ENCODE measurements around the gene ATP2B3.

ATP2B3 gene

DNA sequence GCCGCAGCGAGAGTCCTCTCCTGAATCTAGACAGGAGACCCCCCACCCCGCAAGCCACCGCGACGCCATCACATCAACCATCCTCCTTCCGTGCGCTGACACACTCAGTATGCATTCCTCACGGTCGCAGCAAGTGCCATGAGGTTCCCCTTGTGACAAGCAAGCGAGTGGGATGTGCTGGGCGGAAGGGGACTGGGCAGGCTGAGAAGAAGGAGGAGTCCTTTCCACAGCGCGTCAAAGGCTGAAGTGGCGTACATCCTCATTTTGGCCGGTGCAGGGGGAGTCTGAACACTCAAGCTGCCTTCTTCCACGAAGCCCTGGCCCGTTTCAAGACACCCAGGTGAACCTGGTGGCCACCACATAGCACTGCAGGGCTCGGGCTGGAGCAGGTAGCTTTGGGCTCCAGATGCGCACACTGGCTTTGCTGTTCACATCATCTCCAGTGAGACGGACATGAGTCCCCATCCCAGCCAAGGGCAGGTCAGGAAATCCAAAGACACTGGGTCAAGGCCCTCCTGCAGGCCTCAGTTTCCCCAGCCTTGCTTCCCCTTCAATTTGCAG, 51.1 kb downstream of the ATP2B3 start:
- no peak for DNase-seq (ENCODE audit: low read depth in 3 of 3)

DNA sequence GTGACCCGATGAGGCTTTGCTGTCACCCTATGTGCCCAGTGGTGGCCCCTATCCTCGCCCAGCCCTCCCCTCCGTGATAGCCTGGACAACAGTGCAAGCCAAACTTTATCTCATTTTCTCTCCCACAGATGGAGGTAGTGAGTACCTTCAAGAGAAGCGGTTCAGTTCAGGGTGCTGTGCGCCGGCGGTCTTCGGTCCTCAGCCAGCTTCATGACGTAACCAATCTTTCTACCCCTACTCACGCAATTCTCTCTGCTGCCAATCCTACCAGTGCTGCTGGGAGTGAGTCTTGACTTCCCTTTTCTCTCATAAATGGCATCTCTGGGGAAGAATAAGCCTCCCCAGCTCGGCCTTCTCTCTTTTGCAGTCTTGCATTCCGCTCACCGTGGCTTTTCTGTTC, 52.0 kb downstream of the ATP2B3 start:
- DNase-seq (ENCODE audit: low read depth in 3 of 3): no peak

DNA sequence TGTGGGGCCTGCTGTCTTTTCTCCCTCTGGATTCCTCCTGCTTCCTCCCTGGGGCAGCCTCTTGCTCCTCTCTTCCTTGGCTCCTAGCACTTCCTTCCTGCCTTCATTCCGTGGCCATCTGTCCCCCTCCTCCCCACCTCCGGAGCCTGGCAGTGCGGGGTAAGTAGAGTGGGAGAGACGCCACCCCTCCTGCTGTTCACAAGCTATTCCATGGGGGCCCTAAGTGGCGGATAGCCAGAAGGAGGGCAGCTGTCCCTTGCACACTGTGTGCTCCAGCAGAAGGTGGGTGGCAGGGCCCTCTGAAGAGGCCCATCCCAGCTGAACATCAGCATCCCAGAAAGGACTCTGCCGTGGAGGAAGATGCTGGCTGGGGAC, 54.1 kb downstream of the ATP2B3 start:
- no peak for DNase-seq (ENCODE audit: low read depth in 3 of 3)

DNA sequence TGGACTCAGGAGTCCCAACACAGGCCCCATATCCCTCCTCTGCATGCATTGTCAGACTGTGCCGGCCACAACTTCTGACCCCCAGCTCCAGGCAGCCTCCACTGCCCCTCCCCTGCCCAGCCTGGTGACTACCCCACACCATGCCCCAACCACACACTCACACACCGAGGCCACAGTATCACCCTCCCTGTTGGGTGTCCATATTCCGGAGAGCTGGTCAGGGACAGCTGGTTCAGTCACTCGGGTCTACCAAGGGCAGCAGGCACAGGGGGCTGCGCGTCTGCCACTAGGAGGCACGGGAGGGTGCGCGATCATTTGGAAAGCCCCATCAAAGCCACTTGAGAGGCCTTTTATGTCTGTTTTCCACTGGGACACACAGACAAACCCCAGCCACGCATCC, 55.2 kb downstream of the ATP2B3 start:
- DNase-seq (ENCODE audit: low read depth in 3 of 3): no peak

DNA sequence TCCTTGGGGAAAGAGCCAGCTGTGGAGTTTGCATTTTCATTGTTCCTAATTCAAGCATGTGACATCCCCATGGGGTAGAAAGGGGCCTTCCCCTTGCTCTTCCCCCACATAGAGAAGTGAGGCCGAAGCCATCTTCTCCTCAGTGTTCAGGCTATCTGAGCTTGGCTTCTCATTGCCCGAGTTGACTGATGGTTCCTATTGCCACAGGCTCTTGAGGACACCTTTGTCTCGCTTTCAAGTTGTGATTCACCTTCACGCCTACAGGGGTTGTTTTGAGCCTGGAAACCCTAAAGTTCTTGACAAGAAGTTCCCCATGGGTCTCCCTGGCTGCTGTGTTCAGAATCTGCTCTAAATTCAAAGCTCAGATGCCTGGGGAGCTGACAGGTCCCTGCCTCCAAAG, 56.5 kb downstream of the ATP2B3 start:
- DNase-seq (ENCODE audit: low read depth in 3 of 3): no peak

DNA sequence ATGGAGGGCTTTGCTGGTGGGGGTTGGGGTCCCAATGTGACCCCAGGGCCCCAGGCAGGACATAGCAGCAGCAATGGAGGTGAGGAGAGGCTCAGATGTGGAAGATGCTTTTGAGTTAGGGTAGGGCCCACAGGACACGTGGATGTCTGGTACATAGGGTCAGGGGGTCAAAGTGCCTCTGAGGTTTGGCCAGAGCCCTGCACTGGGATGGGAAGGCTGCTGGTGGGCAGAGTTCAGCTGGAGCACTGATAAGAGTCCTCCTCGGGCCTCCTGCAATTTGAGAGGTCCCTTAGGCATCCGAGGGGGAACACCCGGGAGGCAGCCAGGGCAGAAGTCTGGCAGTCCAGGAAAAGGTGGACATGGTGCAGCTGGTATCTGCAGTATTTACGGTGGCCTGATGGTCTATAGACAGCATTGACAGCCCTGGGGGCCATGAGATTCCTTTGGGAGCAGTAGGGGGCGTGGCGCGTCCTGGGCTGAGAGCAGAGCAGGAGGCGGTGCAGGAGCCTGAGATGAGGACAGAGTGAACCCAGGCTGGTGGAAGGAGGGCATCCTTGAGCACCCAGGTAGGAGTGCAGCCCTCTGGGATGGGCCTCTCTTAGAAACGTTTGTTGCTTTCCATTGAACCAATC, 58.9 kb downstream of the ATP2B3 start:
- no peak for DNase-seq (ENCODE audit: low read depth in 3 of 3)

DNA sequence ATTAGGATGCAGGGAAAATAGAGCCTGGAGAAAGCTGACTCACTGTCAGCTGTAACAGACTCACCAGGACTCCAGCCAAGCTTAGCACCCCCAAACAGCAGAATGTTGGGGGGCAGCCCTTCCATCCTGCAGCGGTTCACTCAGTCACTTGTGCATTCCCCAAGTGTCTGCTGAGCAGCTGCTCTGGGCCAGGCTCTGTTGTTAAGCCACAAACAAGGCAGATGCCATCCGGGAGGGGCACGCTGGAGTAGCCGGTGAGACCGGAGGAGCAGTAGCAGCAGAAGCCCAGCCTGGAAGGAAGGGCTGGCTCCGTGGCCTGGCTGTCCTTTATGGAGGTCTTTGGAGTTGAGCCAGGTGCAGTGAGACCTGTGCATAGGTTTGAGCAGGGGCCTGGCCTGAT, 59.5 kb downstream of the ATP2B3 start:
- DNase-seq (ENCODE audit: low read depth in 3 of 3): no peak

DNA sequence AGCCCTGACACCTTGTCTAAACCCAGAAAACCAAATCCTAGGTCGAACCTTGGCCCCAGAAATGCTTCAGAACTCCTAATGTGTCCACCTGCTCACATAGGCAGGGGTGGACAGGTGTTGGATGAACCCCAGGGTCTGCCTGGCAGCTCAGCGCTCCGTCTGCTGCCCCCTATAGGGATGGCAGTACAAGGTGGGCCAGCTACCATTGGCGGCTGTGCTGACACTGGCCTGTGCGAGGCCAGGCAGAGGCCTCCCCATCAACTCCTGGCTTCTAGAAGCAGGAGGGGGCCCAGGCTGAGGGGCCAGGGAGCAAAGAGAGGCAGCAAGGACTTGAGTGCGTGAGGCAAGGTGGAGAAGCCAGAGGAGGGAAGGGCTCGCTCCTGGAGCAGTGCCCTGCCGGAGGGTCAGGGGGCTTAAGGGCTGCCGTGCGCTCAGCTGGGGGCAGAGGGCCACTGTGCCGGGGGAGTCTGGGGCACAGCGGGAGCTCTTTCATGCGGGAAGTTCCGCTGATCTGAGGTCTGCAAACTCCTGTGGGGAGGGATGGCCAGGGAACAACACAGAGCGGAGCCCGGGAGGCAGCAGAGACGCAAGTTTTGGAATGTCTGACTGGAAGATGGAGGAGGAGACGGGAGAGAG, 60.9 kb downstream of the ATP2B3 start:
- DNase-seq (ENCODE audit: low read depth in 3 of 3): no peak

DNA sequence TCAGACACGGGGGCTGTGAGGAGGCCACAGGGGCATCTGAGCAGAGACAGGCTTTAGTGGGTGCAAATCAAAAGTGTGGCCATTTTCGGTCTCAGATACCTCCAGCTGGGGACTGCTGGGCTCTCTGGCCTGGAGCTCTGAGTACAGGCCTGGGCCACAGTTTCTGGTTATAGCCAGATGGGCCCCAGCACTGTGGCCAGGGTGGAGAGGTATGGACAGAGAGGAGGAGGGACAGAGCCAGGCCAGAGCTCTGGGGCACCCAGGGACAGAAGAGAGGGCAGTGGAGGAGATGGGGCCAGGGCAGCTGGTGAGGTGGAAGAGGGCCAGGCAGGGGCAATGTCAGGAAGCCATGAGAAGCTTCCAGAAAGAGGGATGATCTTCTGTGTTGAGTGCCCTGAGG, 61.4 kb downstream of the ATP2B3 start:
- DNase-seq (ENCODE audit: low read depth in 3 of 3): no peak

DNA sequence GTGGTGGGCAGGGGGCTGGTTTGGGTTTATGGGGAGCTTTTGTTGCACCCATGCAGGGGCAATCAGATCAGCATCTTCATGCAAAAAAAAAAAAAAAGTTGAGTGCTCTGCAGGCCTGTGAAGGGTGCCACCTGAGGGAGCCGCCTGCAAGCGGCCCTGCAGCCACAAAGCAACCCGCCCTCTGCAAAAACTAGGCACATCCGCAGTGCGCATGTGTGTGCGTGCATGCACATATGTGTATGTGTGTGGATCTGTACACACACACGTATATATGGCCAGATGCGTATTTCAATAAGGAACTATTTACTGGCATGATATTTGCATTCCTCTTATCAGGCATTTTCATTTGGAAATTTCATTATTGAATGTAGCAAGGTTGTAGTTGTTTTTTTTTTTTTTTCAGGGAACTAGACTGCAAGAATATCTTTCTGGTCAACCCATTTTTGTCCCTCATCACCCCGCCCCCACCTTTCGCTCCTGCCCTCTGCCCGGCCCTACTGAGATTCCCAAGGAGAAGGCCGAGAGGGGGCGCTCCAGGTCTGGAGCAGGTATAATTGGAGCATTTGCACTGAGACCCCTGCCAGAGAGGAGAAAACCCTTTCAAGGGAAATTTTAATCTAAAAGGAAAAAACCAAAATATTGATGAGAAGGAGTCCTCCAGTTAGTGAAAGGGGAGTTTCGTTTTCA, 63.4 kb downstream of the ATP2B3 start:
- DNase-seq (ENCODE audit: low read depth in 3 of 3): no peak

DNA sequence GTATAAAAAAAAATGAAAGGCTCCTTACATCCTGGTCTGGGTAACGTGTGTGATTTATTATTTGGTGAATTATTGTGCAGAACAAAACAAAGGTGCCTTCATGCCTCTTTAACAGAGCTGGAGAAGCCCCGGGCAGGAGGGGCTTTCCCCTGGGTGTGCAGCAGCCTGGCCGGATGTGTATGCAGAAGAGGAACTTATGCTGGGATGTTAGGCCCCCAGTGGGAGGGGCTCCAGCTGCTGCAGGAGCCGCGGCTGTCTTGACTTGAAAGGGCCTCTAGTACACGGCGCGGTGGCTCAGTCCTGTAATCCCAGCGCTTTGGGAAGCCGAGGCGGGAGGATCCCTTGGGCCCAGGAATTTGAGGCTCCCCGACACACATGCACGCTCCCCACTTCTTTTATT, 65.5 kb downstream of the ATP2B3 start:
- DNase-seq (ENCODE audit: low read depth in 3 of 3): peak; percentile 38 to 65 (median 43)

DNA sequence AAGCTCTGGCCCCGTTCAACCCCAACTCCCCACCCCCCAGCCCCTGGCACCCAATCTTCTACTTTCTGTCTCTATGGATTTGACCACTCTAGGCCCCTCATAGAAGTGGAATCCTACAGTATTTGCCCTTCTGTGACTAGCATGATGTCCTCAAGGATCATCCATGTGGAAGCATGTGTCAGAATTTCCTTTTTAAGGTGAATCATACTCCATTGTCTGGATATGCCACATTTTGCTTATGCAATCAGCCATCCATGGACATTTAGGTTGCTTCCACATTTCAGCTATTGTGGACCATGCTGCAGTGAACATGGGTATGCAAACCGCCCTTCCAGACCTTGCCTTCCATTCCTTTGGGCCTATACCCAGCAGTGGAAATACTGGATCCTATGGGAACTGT, 66.0 kb downstream of the ATP2B3 start:
- DNase-seq (ENCODE audit: low read depth in 3 of 3): no peak

DNA sequence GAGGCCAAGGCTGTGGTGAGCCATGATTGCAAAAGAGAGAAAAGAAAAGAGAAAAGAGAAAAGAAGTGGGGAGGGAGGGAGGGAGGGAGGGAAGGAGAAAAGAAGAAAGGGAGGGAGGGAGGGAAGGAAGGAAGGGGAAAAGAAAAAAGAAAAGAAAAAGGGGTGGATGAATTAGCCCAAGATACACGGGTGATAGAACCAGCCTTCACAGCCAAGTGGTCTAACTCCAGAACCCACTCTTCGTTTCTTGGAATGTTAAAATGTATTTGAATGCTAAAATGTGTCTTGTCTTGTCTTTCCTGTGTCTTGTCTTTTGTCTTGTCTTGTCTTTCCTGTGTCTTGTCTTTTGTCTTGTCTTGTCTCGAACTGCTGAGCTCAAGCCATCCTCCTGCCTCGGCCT, 68.4 kb downstream of the ATP2B3 start:
- DNase-seq (ENCODE audit: low read depth in 3 of 3): no peak

DNA sequence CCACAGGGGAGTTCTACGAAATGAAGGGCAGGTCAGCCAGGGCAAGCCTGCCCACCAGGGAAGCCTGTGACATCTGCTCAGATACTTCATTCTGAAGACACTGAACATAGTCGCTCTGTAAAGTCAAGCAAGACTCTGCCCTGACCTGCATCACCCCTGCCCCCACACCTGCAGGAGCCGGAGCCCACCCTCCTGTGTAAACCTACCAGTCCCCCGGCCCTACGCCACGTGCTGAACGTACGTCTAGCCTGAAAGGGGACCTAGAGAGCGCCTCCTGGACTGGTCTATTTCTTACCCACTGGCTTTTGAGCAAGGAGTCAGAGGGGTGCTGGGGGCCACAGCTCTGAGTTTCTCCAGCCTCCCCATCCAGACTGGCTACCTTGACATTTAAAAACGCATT, 69.9 kb downstream of the ATP2B3 start:
- no peak for DNase-seq (ENCODE audit: low read depth in 3 of 3)

DNA sequence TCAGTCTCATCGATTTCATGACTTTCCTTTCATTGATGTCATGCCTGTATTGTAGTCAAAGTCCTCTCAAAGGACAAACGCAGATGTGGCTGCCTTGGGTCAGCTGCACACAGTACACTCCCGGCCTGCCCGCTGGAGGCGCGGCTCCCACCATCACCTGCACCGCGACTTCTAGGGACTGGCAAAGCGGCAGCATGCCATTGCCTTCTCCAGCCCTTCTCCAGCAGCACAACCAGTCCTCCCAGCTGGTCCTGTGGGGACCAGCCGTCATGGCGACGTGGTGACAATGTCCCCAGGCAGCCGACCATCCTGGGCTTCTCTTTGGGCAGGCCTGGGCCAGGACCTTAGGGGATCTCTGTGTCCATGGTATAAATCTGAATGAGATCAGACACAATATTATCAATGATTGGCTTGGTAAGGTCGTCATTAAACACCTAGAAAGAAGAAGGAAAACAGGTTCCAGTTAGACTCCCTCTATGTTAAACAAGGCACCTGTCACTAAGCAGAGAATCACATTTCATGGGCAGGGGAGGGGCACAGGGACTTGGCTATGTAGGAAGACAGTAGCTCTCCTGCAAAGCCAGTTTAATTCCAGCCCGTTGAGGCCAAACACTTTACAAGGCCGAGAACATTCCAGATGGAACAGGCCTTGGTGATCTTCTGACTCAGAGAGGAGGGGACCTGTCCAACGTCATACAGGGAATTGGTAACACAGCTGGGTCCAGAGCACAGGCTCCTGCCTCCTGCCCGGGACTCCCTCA, 70.8 kb downstream of the ATP2B3 start:
- DNase-seq (ENCODE audit: low read depth in 3 of 3): no peak

DNA sequence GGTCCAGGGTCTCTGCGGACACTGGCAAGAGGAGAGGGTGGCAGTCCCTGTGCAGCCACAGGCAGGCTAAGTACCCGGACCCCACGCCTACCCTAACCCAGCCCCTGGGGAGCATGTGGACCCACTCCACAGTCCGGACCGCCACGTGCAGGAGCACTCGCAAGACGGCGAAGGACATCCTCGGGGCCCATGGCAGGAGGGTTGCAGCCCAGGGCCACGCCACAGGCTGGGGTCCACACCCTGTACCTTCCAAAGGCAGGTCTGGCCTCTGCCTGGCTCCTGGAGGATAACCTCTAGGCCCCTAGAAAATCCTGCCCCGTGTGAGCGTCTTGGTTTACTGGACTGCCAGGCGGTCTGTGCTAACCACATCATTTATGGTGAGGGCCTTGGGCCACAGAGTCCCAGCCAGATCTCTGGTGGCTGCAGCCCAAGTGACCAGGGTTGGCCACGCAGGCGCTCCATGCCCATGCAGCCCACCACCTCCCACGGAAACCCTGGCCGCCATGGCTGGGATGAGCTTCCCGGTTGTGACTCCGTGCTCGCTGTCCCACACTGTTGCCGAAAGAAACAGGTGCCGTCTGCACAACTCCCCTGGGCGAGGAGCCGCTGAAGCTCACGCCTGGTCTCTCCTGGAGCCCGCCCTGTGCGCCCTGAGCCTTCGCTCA, 71.5 kb downstream of the ATP2B3 start:
- no peak for DNase-seq (ENCODE audit: low read depth in 3 of 3)

DNA sequence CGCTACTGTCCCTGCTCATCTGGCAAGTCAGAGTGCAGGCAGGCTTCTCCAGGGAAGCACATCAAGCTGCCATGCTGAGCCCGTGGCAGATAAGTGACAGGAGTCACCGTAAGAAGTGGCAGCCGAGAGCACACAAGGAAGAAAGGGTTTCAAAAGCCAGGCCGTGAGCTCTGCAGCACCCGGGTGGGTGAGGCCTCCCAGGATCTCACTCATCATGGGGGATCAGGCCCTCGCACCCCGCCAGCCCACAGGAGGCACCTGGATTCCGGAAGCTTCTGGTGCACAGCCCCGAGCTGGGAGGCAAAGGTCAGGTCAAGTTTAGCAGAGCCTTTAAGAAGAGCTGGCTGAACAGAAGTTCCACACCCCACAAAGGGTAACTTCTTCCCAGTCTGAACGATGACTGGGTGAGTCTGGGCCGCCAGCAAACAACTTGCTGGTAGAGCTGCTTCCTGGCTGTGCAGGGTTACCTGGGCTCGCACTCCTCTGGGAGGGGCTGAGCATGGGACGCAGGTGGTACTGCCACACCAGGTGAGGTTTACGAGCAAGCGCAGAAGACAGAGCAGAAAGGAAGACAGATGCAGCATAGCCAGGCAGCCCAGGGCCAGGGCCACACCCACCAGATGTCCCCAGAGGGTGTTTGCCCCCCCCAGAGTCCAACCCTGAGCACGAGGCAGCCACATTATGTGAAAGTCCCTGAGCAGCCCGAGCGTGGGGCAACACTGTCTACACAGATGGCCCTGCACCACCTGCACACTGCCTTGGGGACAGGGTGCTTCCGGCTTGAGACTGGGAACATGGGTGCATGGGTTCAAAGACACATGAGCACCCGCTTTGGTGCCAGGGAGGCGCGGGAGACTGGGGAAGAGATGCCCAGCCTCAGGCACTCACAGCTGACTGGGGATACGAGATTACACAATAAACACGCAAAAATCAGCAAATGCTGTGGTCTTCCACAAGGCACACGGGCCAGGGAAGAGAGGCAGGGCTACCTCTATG, 73.8 kb downstream of the ATP2B3 start:
- DNase-seq (ENCODE audit: low read depth in 3 of 3): no peak

DNA sequence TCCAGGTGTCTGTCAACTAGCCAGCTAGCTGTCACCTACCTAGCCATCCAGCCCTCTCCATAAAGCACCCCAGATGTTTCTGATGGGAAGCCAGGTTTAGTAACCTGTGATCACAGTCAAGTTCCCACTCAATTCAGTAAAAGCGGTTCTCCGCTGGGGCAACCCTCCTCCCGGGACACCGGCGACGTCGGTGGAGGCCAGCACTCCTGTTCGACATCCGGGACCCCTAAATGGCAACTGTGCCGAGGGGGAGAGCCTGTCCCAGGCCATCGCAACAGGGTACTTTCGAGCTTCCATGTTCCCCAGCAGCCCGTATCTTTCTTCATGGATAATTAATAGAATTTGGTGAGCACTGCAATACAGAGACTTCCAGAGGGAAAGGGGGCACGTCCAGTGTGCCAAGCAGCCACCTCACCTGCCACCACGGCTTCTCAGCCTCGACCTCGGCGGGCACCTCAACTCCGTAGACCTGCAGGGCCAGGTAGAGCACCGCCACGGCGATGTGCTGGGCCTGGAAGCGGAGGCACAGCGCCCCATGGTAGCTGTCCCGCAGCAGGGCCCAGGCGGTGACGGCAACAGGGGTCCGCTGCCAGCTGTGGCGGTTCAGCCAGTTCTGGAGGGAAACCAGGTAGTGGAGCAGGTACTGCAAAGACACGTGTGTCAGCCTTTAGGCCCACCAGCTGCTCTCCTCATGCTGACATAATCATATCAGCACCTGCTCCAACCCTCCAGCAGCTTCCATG, 74.8 kb downstream of the ATP2B3 start:
- DNase-seq (ENCODE audit: low read depth in 3 of 3): no peak

DNA sequence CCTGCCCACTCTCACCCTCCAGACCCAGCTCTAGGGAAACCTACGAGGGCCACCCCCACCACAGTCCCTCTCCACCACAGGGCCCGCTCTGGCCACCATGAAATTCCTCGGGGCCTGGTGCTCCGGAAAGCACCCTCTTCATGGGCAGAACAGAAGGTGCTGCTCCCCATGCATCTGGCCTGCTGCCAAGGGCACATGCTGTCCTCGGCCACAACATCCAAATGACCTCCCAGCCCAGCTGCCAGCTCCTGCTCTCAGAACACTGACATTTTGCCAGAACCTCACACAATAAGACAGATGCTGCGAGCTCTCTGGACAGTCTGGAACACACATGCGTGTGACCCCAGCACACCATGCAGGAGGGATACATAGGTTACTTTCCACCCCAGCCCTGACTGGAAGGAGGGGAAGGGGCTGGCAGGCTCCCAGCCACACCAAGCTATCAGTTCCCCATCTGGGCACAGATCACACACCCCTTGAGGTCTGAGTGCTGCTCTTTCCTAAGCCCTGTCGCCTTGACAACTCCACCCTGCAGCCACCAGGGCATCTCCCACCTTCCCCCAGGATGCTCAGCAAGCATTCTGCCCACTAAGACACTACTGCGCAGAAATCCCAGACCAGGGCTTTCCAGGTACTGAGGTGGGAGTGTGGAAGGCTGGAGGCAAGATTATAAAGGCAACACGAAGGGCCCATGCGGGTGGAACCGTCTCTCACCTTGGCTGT, 75.7 kb downstream of the ATP2B3 start:
- DNase-seq (ENCODE audit: low read depth in 3 of 3): no peak
